Measurements from ENCODE around the gene ERC1.

- TF ChIP-seq CTCF (IDR thresholded peaks at IDR 0.05), result no peak
- TF ChIP-seq POLR2A (IDR thresholded peaks at IDR 0.05), result no peak
Observed at GRCh38 chr12:1176191-1176590, 185.2 kb downstream of the ERC1 start.

Measured in uterus (tissue), 2 donors.